Pancreas (tissue), 10 donors: ENCODE measurements around the gene CDH26. TPM values are rescaled to one million over a fixed set of nuclear protein-coding genes. Genes with fewer than 3 reads are reported as not detected.

Source experiments
- ATAC-seq, 4 donors: fragments of 200-7000 bp; cut with Tn5 transposase; one replicate each; pipeline versions ENCODE4 v1.8.0 to v1.9.1; 2020; ENCODE audit warnings: mild to moderate bottlenecking in 4 of 4, moderate library complexity in 4 of 4
- DNase-seq, 6 donors: peaks; one replicate each; pipeline ENCODE4 v3.0.0-alpha.2; 2020
- FAIRE-seq: peaks from 2 replicates; lab custom pipeline; 2012; peaks lifted over from hg19 to GRCh38; lab: Jason Lieb, UNC
- H3K27ac ChIP-seq, 4 donors: fragments of 200-600 bp; sonication (generic); 1 replicate in 3 of 4; 2 replicates in 1 of 4; pipeline versions ENCODE4 v1.5.0 to v1.8.0; 2020
- H3K27me3 ChIP-seq, 4 donors: fragments of 200-600 bp; one replicate each; pipeline ENCODE4 v1.8.0; 2021
- H3K36me3 ChIP-seq, 3 donors: fragments of 200-600 bp; sonication (generic) in 1 of 3; one replicate each; pipeline versions ENCODE4 v1.5.0 to v1.8.0; 2020 to 2021
- H3K4me1 ChIP-seq, 3 donors: fragments of 200-600 bp; one replicate each; pipeline ENCODE4 v1.8.0; 2021
- H3K4me3 ChIP-seq, 4 donors: fragments of 200-600 bp; sonication (generic) in 2 of 4; one replicate each; pipeline versions ENCODE4 v1.5.0 to v1.8.0; 2020 to 2021
- H3K9me3 ChIP-seq, 4 donors: fragments of 200-600 bp; one replicate each; pipeline ENCODE4 v1.8.0; 2021
- WGBS, 2 donors: extraction: QIAGEN DNeasy Blood & Tissue Kit; methylation state at CpG; one replicate each; pipeline ENCODE4 v1.1.7; 2013; 5-methylcytosine and 5-hydroxymethylcytosine counted together
- intact Hi-C, 3 donors: fragments of 100-400 bp; cut with DNase I; formaldehyde crosslinking; loops; one replicate each; pipeline versions ENCODE4 v1.11.1 to v1.14.2; 2022
- polyA plus RNA-seq, 2 donors: library from polyadenylated mRNA; stranded (reverse); fragments of 200-250 nt; gene quantifications; one replicate each; pipeline ENCODE4 v1.2.3, GENCODE V29; 2013
- total RNA-seq, 6 donors: library from RNA; stranded (reverse); fragmentation: NEBNext Ultra II Directional in 4 of 6; extraction: Animal tissue kit (Norgen Biotek cat#: 25700) in 4 of 6; gene quantifications; one replicate each; pipeline versions ENCODE4 v1.2.1 to v1.2.4, GENCODE V29; 2021 to 2023
- TF ChIP-seq, protein P1 (sequence below), 4 donors: fragments of 200-600 bp; sonication (generic) in 3 of 4; IDR thresholded peaks; one replicate each; pipeline versions ENCODE4 v1.5.0 to v1.8.0; 2021; ENCODE audit warnings: antibody characterized with exemption in 4 of 4
- donor health status: healthy with polysubstance abuse.
- donor health status: DM: no; HTN: no; CAD: no; lungs with moderate emphysema.
- donor health status: DM: no; HTN: no; CAD: no.
- donor health status: control.
- donor health status: control.
- donor health status: Bipolar disorder and iron deficiency.
- donor health status: DM: yes; HTN: yes; CAD: no.
- donor health status: DM: no; HTN: no; CAD: no.
- donor health status: DM: no; HTN: no; CAD: no.
- donor health status: DM: yes; HTN: yes; CAD: no.

CDH26 gene
- total and polyA plus RNA-seq, 8 donors: 0.13 to 1.1 (median 0.48) TPM

DNA sequence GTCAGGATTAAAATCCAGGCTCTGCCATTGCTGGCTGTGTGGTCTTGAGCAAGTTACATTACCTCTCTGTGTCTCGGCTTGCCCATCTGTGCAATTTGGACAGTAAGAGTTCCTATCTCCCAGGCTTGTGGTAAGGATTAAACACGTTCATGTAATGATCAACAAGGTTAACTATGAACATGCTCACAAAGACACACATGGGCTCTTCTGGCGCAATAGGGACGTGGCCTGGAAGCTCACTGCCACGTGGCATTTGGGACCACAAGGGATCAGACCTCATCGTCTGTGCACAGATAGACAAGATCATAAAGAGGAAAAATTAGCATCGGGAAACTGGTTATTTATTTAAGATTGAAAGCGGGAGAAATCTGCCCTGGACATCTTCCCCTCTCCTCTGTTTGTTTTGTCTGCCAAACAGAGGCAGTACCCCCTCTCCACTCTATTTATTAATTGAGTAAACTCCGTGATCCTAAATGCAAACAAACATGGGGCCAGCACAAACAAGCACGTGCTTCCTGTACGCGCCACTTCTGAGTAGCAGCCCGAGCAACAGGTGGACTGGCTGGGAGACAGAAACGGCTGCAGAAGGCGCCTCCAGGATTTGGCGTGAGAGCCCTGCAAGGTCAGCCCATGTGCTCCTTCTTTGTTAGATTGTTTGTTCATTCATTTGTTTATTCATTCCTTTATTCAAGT, 95.0 kb downstream of the CDH26 start:
- peaks cover 0 to 16% (median 0%) of the 10 kb centered on the region in 4 donors for H3K27me3 ChIP-seq
- no peaks in the 10 kb centered on the region for H3K9me3 ChIP-seq
- no peak overlapping the region for H3K27ac ChIP-seq
- no peaks in the 10 kb centered on the region for H3K4me1 ChIP-seq
- DNase-seq (no peak), FAIRE-seq (no peak), ATAC-seq (no peak)
- WGBS, 2 donors: 14 to 15% methylated on average over 16 of the region's 16 CpGs
- TF ChIP-seq, protein P1, sequence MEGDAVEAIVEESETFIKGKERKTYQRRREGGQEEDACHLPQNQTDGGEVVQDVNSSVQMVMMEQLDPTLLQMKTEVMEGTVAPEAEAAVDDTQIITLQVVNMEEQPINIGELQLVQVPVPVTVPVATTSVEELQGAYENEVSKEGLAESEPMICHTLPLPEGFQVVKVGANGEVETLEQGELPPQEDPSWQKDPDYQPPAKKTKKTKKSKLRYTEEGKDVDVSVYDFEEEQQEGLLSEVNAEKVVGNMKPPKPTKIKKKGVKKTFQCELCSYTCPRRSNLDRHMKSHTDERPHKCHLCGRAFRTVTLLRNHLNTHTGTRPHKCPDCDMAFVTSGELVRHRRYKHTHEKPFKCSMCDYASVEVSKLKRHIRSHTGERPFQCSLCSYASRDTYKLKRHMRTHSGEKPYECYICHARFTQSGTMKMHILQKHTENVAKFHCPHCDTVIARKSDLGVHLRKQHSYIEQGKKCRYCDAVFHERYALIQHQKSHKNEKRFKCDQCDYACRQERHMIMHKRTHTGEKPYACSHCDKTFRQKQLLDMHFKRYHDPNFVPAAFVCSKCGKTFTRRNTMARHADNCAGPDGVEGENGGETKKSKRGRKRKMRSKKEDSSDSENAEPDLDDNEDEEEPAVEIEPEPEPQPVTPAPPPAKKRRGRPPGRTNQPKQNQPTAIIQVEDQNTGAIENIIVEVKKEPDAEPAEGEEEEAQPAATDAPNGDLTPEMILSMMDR (IDR thresholded peaks at IDR 0.05): no peak
- intact Hi-C loops: loop anchor here in 1 of 3 donors (10.0 kb wide), 1 partner anchor 1842 kb away; no protein-coding TSS in a partner anchor
- no peaks in the 10 kb centered on the region for H3K36me3 ChIP-seq
- H3K4me3 ChIP-seq: no peak overlapping the region

- FAIRE-seq (no peak), ATAC-seq (no peak), DNase-seq (no peak)
- WGBS, 2 donors: 47 to 53% methylated on average over 4 of the region's 4 CpGs
- no peaks in the 10 kb centered on the region for H3K4me1 ChIP-seq
- no peaks in the 10 kb centered on the region for H3K36me3 ChIP-seq
- peaks cover 0 to 16% (median 0%) of the 10 kb centered on the region in 4 donors for H3K27me3 ChIP-seq
- no peak overlapping the region for H3K4me3 ChIP-seq
- H3K9me3 ChIP-seq: no peaks in the 10 kb centered on the region
- H3K27ac ChIP-seq: no peak overlapping the region
- TF ChIP-seq, protein P1 (IDR thresholded peaks at IDR 0.05): no peak
- intact Hi-C loops: loop anchor here in 1 of 3 donors (10.0 kb wide), 1 partner anchor 1841 kb away; no protein-coding TSS in a partner anchor
Observed at GRCh38 chr20:60053818-60054190, 95.6 kb downstream of the CDH26 start.

DNA sequence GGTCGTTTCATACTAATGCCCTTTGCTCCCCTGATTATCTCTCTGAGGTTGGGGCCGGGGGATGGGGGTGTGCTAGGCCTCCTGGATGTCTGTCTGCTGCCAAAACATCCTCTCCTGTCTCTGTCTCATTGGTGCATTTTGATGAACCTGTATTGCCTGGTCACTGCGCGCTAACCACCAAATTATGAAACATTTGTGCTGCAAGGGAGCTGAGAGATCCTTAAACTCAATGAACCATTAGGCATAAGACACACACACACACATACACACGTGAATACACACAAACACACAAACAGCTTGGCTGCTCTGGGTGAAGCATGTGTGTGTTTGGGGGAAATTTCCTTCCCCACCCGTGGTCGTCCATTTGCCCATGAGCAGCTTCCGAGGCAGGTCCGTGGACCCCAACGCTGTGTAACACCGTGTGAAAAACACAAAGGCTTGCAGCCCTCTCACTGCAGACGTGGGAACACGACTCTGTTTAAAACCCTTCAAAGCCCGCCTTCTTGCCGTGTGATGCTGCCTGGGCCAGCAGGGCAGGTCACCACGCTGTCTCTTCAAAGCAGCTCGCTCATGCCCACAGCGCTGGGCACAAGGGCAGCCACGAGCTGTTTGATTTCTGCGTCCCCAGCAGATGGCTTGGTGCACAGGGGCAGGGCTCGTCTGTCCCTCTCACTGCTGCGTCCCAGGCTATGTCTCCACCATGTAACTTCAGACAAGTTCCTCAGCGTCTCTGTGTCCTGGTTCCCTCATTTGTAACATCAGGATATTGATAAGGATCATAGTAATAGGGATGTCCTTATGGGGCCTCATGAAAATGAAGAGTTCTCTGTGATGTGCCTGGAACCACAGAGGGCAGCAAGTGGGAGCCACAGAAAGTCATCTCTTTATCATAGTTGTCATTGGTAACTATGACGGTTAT, 96.8 kb downstream of the CDH26 start:
- TF ChIP-seq, protein P1 (IDR thresholded peaks at IDR 0.05): no peak
- no peak for FAIRE-seq
- H3K27ac ChIP-seq: no peak overlapping the region
- peaks cover 0 to 16% (median 0%) of the 10 kb centered on the region in 4 donors for H3K27me3 ChIP-seq
- no peaks in the 10 kb centered on the region for H3K9me3 ChIP-seq
- DNase-seq: no peak
- H3K36me3 ChIP-seq: no peaks in the 10 kb centered on the region
- H3K4me1 ChIP-seq: no peaks in the 10 kb centered on the region
- 45 to 61% methylated on average over 24 of the region's 24 CpGs for WGBS, 2 donors
- no peak overlapping the region for H3K4me3 ChIP-seq
- ATAC-seq: no peak
- intact Hi-C loops: loop anchor here in 1 of 3 donors (10.0 kb wide), 1 partner anchor 1840 kb away; no protein-coding TSS in a partner anchor

DNA sequence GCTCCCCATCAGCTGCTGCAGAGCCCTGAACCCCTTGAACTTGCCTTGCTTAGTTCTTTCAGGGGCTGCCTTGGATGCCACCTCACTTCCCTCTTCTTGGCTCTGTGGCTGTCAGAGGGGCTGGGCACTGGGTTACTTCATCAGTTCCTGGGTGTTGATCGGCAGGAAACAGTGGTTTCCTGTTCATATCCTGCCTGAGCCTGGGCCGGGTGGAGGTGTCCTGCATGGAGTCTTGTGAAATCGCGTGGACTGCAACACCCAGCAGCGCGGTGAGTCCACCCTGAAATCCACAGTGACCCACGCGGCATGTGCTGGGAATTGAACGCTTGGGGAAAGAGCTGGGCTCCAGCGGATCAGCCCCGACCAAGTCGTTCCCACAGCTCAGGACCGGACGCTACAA, 97.5 kb downstream of the CDH26 start:
- TF ChIP-seq, protein P1 (IDR thresholded peaks at IDR 0.05): no peak
- H3K27me3 ChIP-seq: peaks cover 0 to 16% (median 0%) of the 10 kb centered on the region in 4 donors
- intact Hi-C loops: loop anchor here in 1 of 3 donors (10.0 kb wide), 1 partner anchor 1839 kb away; no protein-coding TSS in a partner anchor
- no peak for FAIRE-seq
- DNase-seq: peak in 1 of 6 donors; percentile 38
- 66 to 73% methylated on average over 14 of the region's 14 CpGs for WGBS, 2 donors
- peak in 2 of 4 donors; percentile 35 to 66 for ATAC-seq
- H3K27ac ChIP-seq: no peak overlapping the region
- no peaks in the 10 kb centered on the region for H3K36me3 ChIP-seq
- no peaks in the 10 kb centered on the region for H3K9me3 ChIP-seq
- H3K4me3 ChIP-seq: no peak overlapping the region
- no peaks in the 10 kb centered on the region for H3K4me1 ChIP-seq
